HepG2 (cell line): ENCODE data around the gene SYNPR. TPM values are rescaled to one million over a fixed set of nuclear protein-coding genes. Genes with fewer than 3 reads are reported as not detected.
A peak's percentile ranks its signal among the peaks of the same experiment; 100 is the strongest.

ENCODE experiments used
- ATAC-seq: fragments of 200-7000 bp; cut with Tn5 transposase; 3 replicates; pipeline ENCODE4 v1.9.1; 2020; ENCODE audit warnings: mild to moderate bottlenecking, moderate library complexity
- BruUV-seq: library from RNA; stranded (reverse); fragments of 400-500 nt; replicated peaks from 2 replicates; lab custom pipeline; 2021; lab: Mats Ljungman, UMichigan
- CTCF ChIA-PET: fragments of 300-600 bp; formaldehyde crosslinking; extraction: SDS; loops from one replicate; lab custom pipeline; 2021; ENCODE audit warnings: low total read pairs, inconsistent platforms, low intra/inter-chr PET ratio; lab: Yijun Ruan, JAX
- POLR2A ChIA-PET: fragments of 350-600 bp; sonication (Branson Sonifier 250); formaldehyde crosslinking; loops from one replicate; lab custom pipeline; 2020; ENCODE audit warnings: antibody characterized with exemption, inconsistent platforms; lab: Yijun Ruan, JAX
- DNase-seq: peaks from one replicate; pipeline ENCODE4 v3.0.0-alpha.2; 2015; ENCODE audit warnings: low spot score
- FAIRE-seq: peaks from 3 replicates; lab custom pipeline; 2011; peaks lifted over from hg19 to GRCh38; lab: Jason Lieb, UNC
- H2AFZ ChIP-seq: one replicate; pipeline ENCODE4 v1.6.1; 2011; ENCODE audit warnings: low read length, inconsistent platforms
- H3K27ac ChIP-seq: fragments of 300-600 bp; 3 replicates; pipeline ENCODE4 v1.8.0; 2011; ENCODE audit warnings: mixed run types, mild to moderate bottlenecking, mixed read lengths, low read length, inconsistent platforms; ENCODE audit not compliant: insufficient read depth; ENCODE audit errors: extremely low read length
- H3K27me3 ChIP-seq, 2 experiments: fragments of 200-600 bp in 1 of 2; 2 replicates in 1 of 2; 3 replicates in 1 of 2; pipeline versions ENCODE4 v1.6.0 to v1.8.0; 2011; ENCODE audit warnings: low read length in 2 of 2, mild to moderate bottlenecking in 2 of 2, moderate library complexity in 2 of 2, inconsistent platforms in 1 of 2; ENCODE audit not compliant: insufficient read depth in 2 of 2, control insufficient read depth in 1 of 2
- H3K36me3 ChIP-seq, 2 experiments: fragments of 200-600 bp in 1 of 2; replicated peaks in 1 of 2; 2 replicates in 1 of 2; 3 replicates in 1 of 2; pipeline versions ENCODE4 v1.5.1 to v1.8.0; 2011; ENCODE audit warnings: low read length in 2 of 2, inconsistent platforms in 1 of 2; ENCODE audit not compliant: insufficient read depth in 2 of 2, control insufficient read depth in 1 of 2
- H3K4me1 ChIP-seq: 2 replicates; pipeline ENCODE4 v1.5.1; 2012; ENCODE audit warnings: low read length, inconsistent platforms; ENCODE audit not compliant: insufficient read depth
- H3K4me2 ChIP-seq: 2 replicates; pipeline ENCODE4 v1.6.0; 2011; ENCODE audit warnings: low read depth, low read length, inconsistent platforms
- H3K4me3 ChIP-seq, 3 experiments: fragments of 200-600 bp in 1 of 3; sonication (generic), shearing (Covaris generic) in 1 of 3; replicated peaks in 1 of 3; 2 replicates each; pipeline ENCODE4 v1.5.1; 2011 to 2016; ENCODE audit warnings: low read length in 3 of 3, inconsistent platforms in 2 of 3, low read depth in 2 of 3, mild to moderate bottlenecking in 2 of 3, control low read depth in 1 of 3, mixed read lengths in 1 of 3; ENCODE audit not compliant: insufficient read depth in 1 of 3
- H3K79me2 ChIP-seq: one replicate; pipeline ENCODE4 v1.6.1; 2011; ENCODE audit warnings: low read length, inconsistent platforms; ENCODE audit not compliant: insufficient read depth
- H3K9ac ChIP-seq: 2 replicates; pipeline ENCODE4 v1.6.0; 2011; ENCODE audit warnings: mild to moderate bottlenecking, low read depth, low read length, inconsistent platforms; ENCODE audit not compliant: insufficient read depth
- H3K9me3 ChIP-seq: 2 replicates; pipeline ENCODE4 v1.5.1; 2012; ENCODE audit warnings: mild to moderate bottlenecking, low read length
- H4K20me1 ChIP-seq: 2 replicates; pipeline ENCODE4 v1.6.0; 2011; ENCODE audit warnings: inconsistent platforms, mild to moderate bottlenecking, low read length, moderate library complexity; ENCODE audit not compliant: insufficient read depth
- AGO2 ChIP-seq: fragments of 200-400 bp; formaldehyde crosslinking; optimal IDR thresholded peaks from 2 replicates; pipeline ENCODE3; 2017; ENCODE audit warnings: mild to moderate bottlenecking, low read depth, low read length, moderate library complexity
- GABPA ChIP-seq, 2 experiments: IDR thresholded peaks; 2 replicates each; pipeline ENCODE4 v1.6.1; 2011 to 2016; ENCODE audit warnings: low read depth in 2 of 2, low read length in 1 of 2, missing biosample characterization in 1 of 2, missing genetic modification characterization in 1 of 2
- GABPB1 ChIP-seq: IDR thresholded peaks from 2 replicates; pipeline ENCODE4 v1.6.1; 2016; ENCODE audit warnings: mild to moderate bottlenecking, missing genetic modification reagents, moderate library complexity, missing compliant biosample characterization
- MAFK ChIP-seq, 2 experiments: IDR thresholded peaks in 1 of 2; conservative IDR thresholded peaks in 1 of 2; 2 replicates each; pipeline ENCODE4 v1.6.1; 2011; ENCODE audit warnings: improper control_type of control experiment in 2 of 2, low read length in 2 of 2
- SMC3 ChIP-seq: IDR thresholded peaks from 2 replicates; pipeline ENCODE4 v1.6.1; 2011; ENCODE audit warnings: low read length, improper control_type of control experiment
- SRSF4 ChIP-seq: fragments of 200-400 bp; formaldehyde crosslinking; IDR thresholded peaks from one replicate; pipeline ENCODE4 v1.6.1; 2018; ENCODE audit warnings: mild to moderate bottlenecking, low read depth, low read length, moderate library complexity; ENCODE audit not compliant: poor library complexity, severe bottlenecking
- STAG1 ChIP-seq: sonication (generic); formaldehyde crosslinking; IDR thresholded peaks from 2 replicates; pipeline ENCODE4 v1.4.0; 2020; ENCODE audit warnings: missing genetic modification reagents
- YY1 ChIP-seq: IDR thresholded peaks from 2 replicates; pipeline ENCODE4 v1.6.1; 2011; ENCODE audit warnings: low read length, low read depth, moderate library complexity, mild to moderate bottlenecking; ENCODE audit not compliant: insufficient read depth, insufficient replicate concordance
- ZNF672 ChIP-seq: sonication (generic); formaldehyde crosslinking; IDR thresholded peaks from 2 replicates; pipeline ENCODE4 v1.8.1; 2022; ENCODE audit warnings: missing genetic modification reagents
- ZNF782 ChIP-seq: sonication (generic); formaldehyde crosslinking; IDR thresholded peaks from 2 replicates; pipeline ENCODE4 v1.4.0; 2020; ENCODE audit warnings: missing genetic modification reagents, mild to moderate bottlenecking, borderline replicate concordance
- ZSCAN25 ChIP-seq: sonication (generic); formaldehyde crosslinking; IDR thresholded peaks from 2 replicates; pipeline ENCODE4 v1.8.0; 2022; ENCODE audit warnings: mild to moderate bottlenecking, missing genetic modification reagents
- WGBS: methylation state at CpG from one replicate; pipeline ENCODE4 v1.1.6; 2017; ENCODE audit warnings: low lambda C conversion rate; 5-methylcytosine and 5-hydroxymethylcytosine counted together
- in situ Hi-C: cut with HindIII; loops from 2 replicates; pipeline ENCODE4 v1.10.0; 2017; ENCODE audit warnings: low pct_unique_long_range_greater_than_20kb; ENCODE audit not compliant: extremely low pct_ligation_motif_present
- intact Hi-C: fragments of 100-400 bp; cut with micrococcal nuclease; formaldehyde crosslinking; loops from one replicate; pipeline ENCODE4 v1.10.0; 2022; ENCODE audit not compliant: unreplicated experiment
- polyA plus RNA-seq, 8 experiments: library from polyadenylated mRNA; depleted of rRNA in 3 of 8; stranded (reverse) in 7 of 8; unstranded in 1 of 8; fragments of >200 nt; fragmentation: Illumina TruSeq in 4 of 8; extraction: Trizol in 4 of 8; gene quantifications; 2 replicates each; pipeline versions ENCODE4 v1.2.1 to v1.2.3, GENCODE V29; 2011 to 2016; ENCODE audit warnings: low read depth in 4 of 8, missing spikeins in 1 of 8, mixed read lengths in 1 of 8; ENCODE audit not compliant: insufficient read depth in 1 of 8
- total RNA-seq, 5 experiments: library from RNA; depleted of rRNA; stranded (reverse); fragments of >200 nt; fragmentation: Illumina TruSeq; extraction: Trizol; gene quantifications; 2 replicates each; pipeline ENCODE4 v1.2.3, GENCODE V29; 2016; ENCODE audit warnings: low read depth in 1 of 5
- TF ChIP-seq, protein P1 (sequence below): sonication (generic); formaldehyde crosslinking; IDR thresholded peaks from 2 replicates; pipeline ENCODE4 v1.5.0; 2020; ENCODE audit warnings: mild to moderate bottlenecking, missing genetic modification reagents, moderate library complexity

Gene SYNPR
- total and polyA plus RNA-seq, 2 of the 13 experiments (the other 11 are each of a cell fraction or from before 2014, with no cell fraction given) = 0.04 TPM; not detected in 1

DNA sequence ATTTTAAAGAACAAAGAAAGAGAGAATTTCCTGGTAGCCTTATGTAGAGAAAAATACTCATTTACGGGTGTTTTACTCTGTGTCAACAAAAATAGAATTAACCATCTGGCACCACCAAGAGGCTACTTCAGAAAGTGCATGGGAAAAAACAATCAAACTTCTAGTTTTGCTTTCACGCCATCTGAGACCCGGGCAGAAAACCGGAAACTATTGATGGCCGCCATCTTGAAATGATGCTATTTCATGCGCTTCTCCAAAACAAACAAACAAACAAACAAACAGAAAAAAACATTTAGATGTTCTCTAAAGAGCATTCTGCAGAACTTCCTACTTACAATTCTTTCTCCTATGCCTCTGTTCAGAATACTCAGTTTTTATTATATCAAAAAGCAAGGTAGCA, 49.4 kb upstream of the SYNPR start:
- no peak for FAIRE-seq
- WGBS = 2% methylated on average over 6 of the region's 6 CpGs

More for the DNA sequence above, 49.4 kb upstream of the SYNPR start:
- H3K27ac ChIP-seq = no peak overlapping the region
- ChIA-PET POLR2A (no interaction called here), CTCF (interaction anchor here (1.9 kb wide), 1 partner anchor 606 kb away, joined by 6 read pairs; no protein-coding TSS in a partner anchor)
- H3K4me2 ChIP-seq = no peak overlapping the region
- intact Hi-C loops = loop anchor here (1.0 to 2.0 kb wide), 2 partner anchors 562 to 606 kb away; no protein-coding TSS in a partner anchor
- ATAC-seq = peak; percentile 66
- H3K4me3 ChIP-seq = no peak overlapping the region
- no peaks in the 10 kb centered on the region for H3K36me3 ChIP-seq
- peaks cover under 1% of the 10 kb centered on the region; the same call in 1 of the 2 replicates for H3K9me3 ChIP-seq
- H4K20me1 ChIP-seq = no peaks in the 10 kb centered on the region
- in situ Hi-C loops = no loop called here
- no peak overlapping the region for H3K9ac ChIP-seq
- no TSS peak for BruUV-seq
- no peak overlapping the region for H2AFZ ChIP-seq
- TF ChIP-seq MAFK (conservative IDR thresholded peaks at IDR 0.05 in 1 of 2, IDR thresholded peaks at IDR 0.05 in 1 of 2; ENCODE audit: low read length in 2 of 2) = 0 out of 4 replicates have a peak, but pooled peaks of 1 of the 2 experiments have one; percentile 5
- TF ChIP-seq, protein P1, sequence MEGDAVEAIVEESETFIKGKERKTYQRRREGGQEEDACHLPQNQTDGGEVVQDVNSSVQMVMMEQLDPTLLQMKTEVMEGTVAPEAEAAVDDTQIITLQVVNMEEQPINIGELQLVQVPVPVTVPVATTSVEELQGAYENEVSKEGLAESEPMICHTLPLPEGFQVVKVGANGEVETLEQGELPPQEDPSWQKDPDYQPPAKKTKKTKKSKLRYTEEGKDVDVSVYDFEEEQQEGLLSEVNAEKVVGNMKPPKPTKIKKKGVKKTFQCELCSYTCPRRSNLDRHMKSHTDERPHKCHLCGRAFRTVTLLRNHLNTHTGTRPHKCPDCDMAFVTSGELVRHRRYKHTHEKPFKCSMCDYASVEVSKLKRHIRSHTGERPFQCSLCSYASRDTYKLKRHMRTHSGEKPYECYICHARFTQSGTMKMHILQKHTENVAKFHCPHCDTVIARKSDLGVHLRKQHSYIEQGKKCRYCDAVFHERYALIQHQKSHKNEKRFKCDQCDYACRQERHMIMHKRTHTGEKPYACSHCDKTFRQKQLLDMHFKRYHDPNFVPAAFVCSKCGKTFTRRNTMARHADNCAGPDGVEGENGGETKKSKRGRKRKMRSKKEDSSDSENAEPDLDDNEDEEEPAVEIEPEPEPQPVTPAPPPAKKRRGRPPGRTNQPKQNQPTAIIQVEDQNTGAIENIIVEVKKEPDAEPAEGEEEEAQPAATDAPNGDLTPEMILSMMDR = peak; percentile 56
- no peak for TF ChIP-seq ZNF672 (CRISPR knock-in tag)
- no peak for TF ChIP-seq ZNF782
- peak; percentile 28; the same call in 1 of the 2 replicates for TF ChIP-seq SMC3
- TF ChIP-seq GABPA (IDR thresholded peaks at IDR 0.05; ENCODE audit: low read depth, low read length) = no peak
- peak; percentile 69 for TF ChIP-seq GABPA (CRISPR knock-in tag; IDR thresholded peaks at IDR 0.05; ENCODE audit: low read depth)
- peak; percentile 50 for TF ChIP-seq STAG1 (CRISPR knock-in tag)
- TF ChIP-seq ZSCAN25 (CRISPR knock-in tag) = no peak
- TF ChIP-seq AGO2 = no peak
- TF ChIP-seq SRSF4 = no peak
- TF ChIP-seq YY1 = peak; percentile 68
- TF ChIP-seq GABPB1 (CRISPR knock-in tag) = peak; percentile 41; the same call in 1 of the 2 replicates
- no peaks in the 10 kb centered on the region for H3K79me2 ChIP-seq
- peak; percentile 16 for DNase-seq
- H3K27me3 ChIP-seq = no peaks in the 10 kb centered on the region; a peak in 1 of 5 replicates
- no peaks in the 10 kb centered on the region for H3K4me1 ChIP-seq
